GM12801 (cell line): ENCODE results near the gene UST.

Experiments
- CTCF ChIP-seq: IDR thresholded peaks from one replicate; pipeline ENCODE4 v1.5.1; 2011; ENCODE audit warnings: control low read depth; ENCODE audit not compliant: insufficient read length; ENCODE audit errors: extremely low read depth

The UST gene

GRCh38 chr6:148704400-148705246, 42.2 kb upstream of the UST start:
- no peak for TF ChIP-seq CTCF

GRCh38 chr6:148708707-148709106, 38.1 kb upstream of the UST start:
- TF ChIP-seq CTCF: no peak

GRCh38 chr6:148709577-148709976, 37.3 kb upstream of the UST start:
- TF ChIP-seq CTCF: no peak

- no peak for TF ChIP-seq CTCF
Observed at GRCh38 chr6:148711833-148712654, 34.8 kb upstream of the UST start.

GRCh38 chr6:148713033-148713738, 33.6 kb upstream of the UST start:
- TF ChIP-seq CTCF: no peak

- TF ChIP-seq CTCF: no peak
Observed at GRCh38 chr6:148713921-148714320, 32.9 kb upstream of the UST start.

GRCh38 chr6:148716811-148717210, 30.0 kb upstream of the UST start:
- TF ChIP-seq CTCF: no peak
